Activated naive CD8-positive, alpha-beta T cell (primary cell): ENCODE results near the gene OR51A7.
"Not testable (repeated sequence)": the region's sequence is repeated elsewhere in the genome, so short reads cannot be mapped to it uniquely, and the experiment has no call there.

Experiments
- H3K27ac Mint-ChIP-seq: one replicate; pipeline ENCODE4 v1.8.0; 2021; ENCODE audit warnings: mixed read lengths
- H3K27me3 Mint-ChIP-seq: one replicate; pipeline ENCODE4 v1.8.0; 2021; ENCODE audit warnings: mixed read lengths
- H3K36me3 Mint-ChIP-seq: one replicate; pipeline ENCODE4 v1.8.0; 2021; ENCODE audit warnings: mixed read lengths
- H3K4me1 Mint-ChIP-seq: one replicate; pipeline ENCODE4 v1.8.0; 2021; ENCODE audit warnings: low read depth, mixed read lengths
- H3K4me3 Mint-ChIP-seq: one replicate; pipeline ENCODE4 v1.8.0; 2021; ENCODE audit warnings: mild to moderate bottlenecking, mixed read lengths
- H3K9me3 Mint-ChIP-seq: one replicate; pipeline ENCODE4 v1.8.0; 2021; ENCODE audit warnings: low read depth, mixed read lengths

Gene OR51A7

DNA sequence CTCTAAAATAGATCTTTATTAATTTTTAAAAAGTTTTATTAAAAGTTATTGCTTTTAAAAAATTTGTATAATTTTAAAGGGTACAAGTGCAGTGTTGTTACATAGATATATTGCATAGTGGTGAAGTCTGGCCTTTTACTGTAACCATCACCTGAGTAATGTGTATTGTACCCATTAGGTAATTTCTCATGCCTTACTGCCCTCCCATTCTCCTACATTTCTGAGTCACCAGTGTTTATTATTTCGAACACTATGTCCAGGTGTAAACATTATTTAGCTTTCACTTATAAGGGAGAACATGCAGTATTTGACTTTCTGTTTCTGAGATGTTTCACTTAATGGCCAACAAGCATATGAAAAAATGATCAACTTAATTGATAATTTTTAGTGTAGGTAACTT is 18.2 kb downstream of the OR51A7 start:
- Mint-ChIP-seq H3K27me3 (peaks cover 10% of the 10 kb centered on the region), H3K4me3 (no peak overlapping the region), H3K27ac (no peak overlapping the region), H3K9me3 (no peaks in the 10 kb centered on the region), H3K36me3 (no peaks in the 10 kb centered on the region), H3K4me1 (no peaks in the 10 kb centered on the region)

DNA sequence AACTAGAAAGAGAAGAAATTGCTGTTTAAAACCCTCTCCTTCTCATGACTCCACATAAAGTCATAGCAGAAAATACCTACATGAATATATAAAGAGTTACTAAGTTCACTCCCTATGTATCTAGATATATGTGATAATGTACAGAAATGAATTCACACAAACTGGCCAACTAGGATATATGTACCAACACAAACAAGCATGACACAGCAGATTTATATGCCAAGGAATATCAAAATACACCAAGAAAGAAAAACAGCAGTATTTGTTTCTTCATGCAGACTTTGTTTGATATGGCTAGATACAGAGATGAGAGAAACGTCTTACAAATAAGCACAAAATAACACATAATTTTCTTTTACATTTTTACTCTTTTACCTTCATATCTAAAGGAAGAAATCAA is 18.7 kb downstream of the OR51A7 start:
- H3K9me3 Mint-ChIP-seq, result no peaks in the 10 kb centered on the region
- peaks cover 10% of the 10 kb centered on the region for H3K27me3 Mint-ChIP-seq
- H3K4me3 Mint-ChIP-seq, result no peak overlapping the region
- H3K4me1 Mint-ChIP-seq, result no peaks in the 10 kb centered on the region
- no peaks in the 10 kb centered on the region for H3K36me3 Mint-ChIP-seq
- H3K27ac Mint-ChIP-seq, result no peak overlapping the region

- peaks cover 10% of the 10 kb centered on the region for H3K27me3 Mint-ChIP-seq
- H3K4me1 Mint-ChIP-seq, result no peaks in the 10 kb centered on the region
- no peak within 1 kb of the TSS for H3K4me3 Mint-ChIP-seq
- no peaks in the 10 kb centered on the region for H3K9me3 Mint-ChIP-seq
- no peak within 1 kb of the TSS for H3K27ac Mint-ChIP-seq
- H3K36me3 Mint-ChIP-seq, result no peaks in the 10 kb centered on the region
Measured at GRCh38 chr11:4924239-4924638, 20.7 kb downstream of the OR51A7 start, which contains the start of gene OR51G1. TSS of gene OR51G1 (minus strand) at chr11:4924339. CDS start at chr11:4924339, 0 bp downstream.

- H3K27me3 Mint-ChIP-seq, result peaks cover 10% of the 10 kb centered on the region
- no peak overlapping the region for H3K4me3 Mint-ChIP-seq
- H3K36me3 Mint-ChIP-seq, result no peaks in the 10 kb centered on the region
- H3K27ac Mint-ChIP-seq, result no peak overlapping the region
- no peaks in the 10 kb centered on the region for H3K9me3 Mint-ChIP-seq
- H3K4me1 Mint-ChIP-seq, result no peaks in the 10 kb centered on the region
Measured at GRCh38 chr11:4926608-4927007, 23.0 kb downstream of the OR51A7 start.

GRCh38 chr11:4932751-4933150 is 29.2 kb downstream of the OR51A7 start:
- Mint-ChIP-seq H3K4me1 (no peaks in the 10 kb centered on the region), H3K27ac (no peak overlapping the region), H3K4me3 (no peak overlapping the region), H3K9me3 (no peaks in the 10 kb centered on the region), H3K36me3 (no peaks in the 10 kb centered on the region), H3K27me3 (no peaks in the 10 kb centered on the region)

DNA sequence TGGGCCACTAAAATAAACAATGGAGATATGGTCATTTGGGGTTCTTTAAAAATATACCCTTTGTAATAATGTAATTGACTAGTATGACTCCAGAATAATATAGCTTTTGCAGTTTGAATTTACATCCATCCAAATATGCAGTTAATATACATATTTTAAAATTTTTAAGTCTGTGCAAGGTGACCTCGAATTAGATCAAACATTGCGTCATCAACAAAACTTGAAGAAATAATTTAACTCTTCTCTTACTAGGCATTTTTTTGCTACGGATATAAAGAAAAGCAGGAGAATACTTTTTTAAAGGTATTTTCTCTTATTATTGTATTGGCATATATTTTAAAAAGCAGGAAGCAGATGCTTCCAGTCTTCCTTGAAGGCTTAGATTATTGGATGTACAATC is 33.2 kb downstream of the OR51A7 start:
- no peak overlapping the region for H3K27ac Mint-ChIP-seq
- peaks cover 3% of the 10 kb centered on the region for H3K27me3 Mint-ChIP-seq
- H3K9me3 Mint-ChIP-seq, result no peaks in the 10 kb centered on the region
- H3K4me3 Mint-ChIP-seq, result no peak overlapping the region
- H3K36me3 Mint-ChIP-seq, result no peaks in the 10 kb centered on the region
- H3K4me1 Mint-ChIP-seq, result no peaks in the 10 kb centered on the region

GRCh38 chr11:4947505-4947904 is 43.9 kb downstream of the OR51A7 start, which contains the start of gene OR51A4:
TSS of gene OR51A4 (minus strand) at chr11:4947605. CDS start at chr11:4947100, 505 bp downstream.
- Mint-ChIP-seq H3K36me3 (no peaks in the 10 kb centered on the region), H3K4me1 (no peaks in the 10 kb centered on the region), H3K4me3 (no peak within 1 kb of the TSS), H3K27ac (no peak within 1 kb of the TSS), H3K9me3 (no peaks in the 10 kb centered on the region), H3K27me3 (peaks cover 1% of the 10 kb centered on the region)

DNA sequence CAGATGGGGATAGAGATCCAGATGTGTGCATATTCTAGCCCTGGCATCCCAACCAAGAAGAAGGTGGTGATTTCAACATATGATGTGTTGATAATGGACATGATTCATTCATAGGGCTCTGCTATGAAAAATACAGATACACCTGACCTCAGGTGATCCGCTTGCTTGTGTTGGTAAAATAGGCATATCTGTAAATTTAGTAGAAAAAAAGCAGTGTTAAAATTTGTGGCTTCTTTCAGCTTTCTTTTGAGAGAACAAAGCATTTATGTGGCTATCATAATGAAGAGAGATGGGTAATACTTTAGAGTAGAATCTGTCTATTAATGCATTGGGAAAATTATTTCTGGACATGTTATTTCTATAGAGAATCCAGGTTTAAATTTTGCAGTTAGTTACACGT is 52.0 kb downstream of the OR51A7 start, which contains the start of gene OR51A2:
TSS of gene OR51A2 (minus strand) at position 101 of the 400 bp plus-strand sequence. CDS start at position 101, 0 bp downstream.
- H3K4me1 Mint-ChIP-seq, H3K36me3 Mint-ChIP-seq, H3K27ac Mint-ChIP-seq, H3K27me3 Mint-ChIP-seq, H3K9me3 Mint-ChIP-seq, H3K4me3 Mint-ChIP-seq: not testable (repeated sequence)

DNA sequence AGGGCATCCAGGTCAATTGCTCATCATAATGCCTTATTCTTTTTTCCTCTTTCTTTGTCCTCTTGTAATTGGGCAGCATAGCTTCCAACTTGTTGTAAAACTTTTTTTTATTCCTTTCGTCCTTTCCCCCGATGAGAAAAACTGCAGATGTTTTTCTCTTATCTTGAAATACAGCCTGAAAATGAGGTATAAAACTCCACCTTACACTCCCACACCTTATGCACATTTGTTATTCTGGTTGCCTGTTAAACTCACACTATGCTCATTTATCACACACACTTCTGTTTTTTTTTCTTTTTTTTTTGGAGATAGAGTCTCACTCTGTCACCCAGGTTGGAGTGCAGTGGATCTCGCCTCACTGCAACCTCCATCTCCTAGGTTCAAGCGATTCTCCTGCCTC is 53.8 kb downstream of the OR51A7 start:
- H3K36me3 Mint-ChIP-seq, result no peaks in the 10 kb centered on the region
- H3K4me3 Mint-ChIP-seq, result no peak overlapping the region
- H3K27me3 Mint-ChIP-seq, result no peaks in the 10 kb centered on the region
- no peaks in the 10 kb centered on the region for H3K9me3 Mint-ChIP-seq
- no peaks in the 10 kb centered on the region for H3K4me1 Mint-ChIP-seq
- no peak overlapping the region for H3K27ac Mint-ChIP-seq
